Osteocyte (in vitro differentiated cells): ENCODE measurements around the gene ANKS1B. TPM values are rescaled to one million over a fixed set of nuclear protein-coding genes. Genes with fewer than 3 reads are reported as not detected.

Experiments used
- DNase-seq: peaks from one replicate; pipeline ENCODE4 v3.0.0; 2021; ENCODE audit warnings: mixed read lengths; ENCODE audit not compliant: unreplicated experiment; ENCODE audit errors: extremely low spot score
- H3K27ac Mint-ChIP-seq: one replicate; pipeline ENCODE4 v1.8.0; 2021; ENCODE audit warnings: mild to moderate bottlenecking, mixed read lengths; ENCODE audit not compliant: unreplicated experiment
- H3K27me3 Mint-ChIP-seq: one replicate; pipeline ENCODE4 v1.8.0; 2021; ENCODE audit warnings: mixed read lengths; ENCODE audit not compliant: unreplicated experiment
- H3K36me3 Mint-ChIP-seq: one replicate; pipeline ENCODE4 v1.8.0; 2021; ENCODE audit warnings: mixed read lengths; ENCODE audit not compliant: unreplicated experiment
- H3K4me1 Mint-ChIP-seq: one replicate; pipeline ENCODE4 v1.8.0; 2021; ENCODE audit warnings: mixed read lengths; ENCODE audit not compliant: unreplicated experiment
- H3K4me3 Mint-ChIP-seq: one replicate; pipeline ENCODE4 v1.8.0; 2021; ENCODE audit warnings: mild to moderate bottlenecking, moderate library complexity, mixed read lengths; ENCODE audit not compliant: unreplicated experiment
- H3K9me3 Mint-ChIP-seq: one replicate; pipeline ENCODE4 v1.8.0; 2021; ENCODE audit warnings: mixed read lengths; ENCODE audit not compliant: unreplicated experiment
- CTCF ChIP-seq: fragments of 200-600 bp; sonication (generic); IDR thresholded peaks from 2 replicates; pipeline ENCODE4 v1.5.0; 2021; ENCODE audit warnings: antibody characterized with exemption, mild to moderate bottlenecking, moderate library complexity
- total RNA-seq: library from RNA; stranded (reverse); gene quantifications from 2 replicates; pipeline ENCODE4 v1.2.1, GENCODE V29; 2021

Gene ANKS1B
- total RNA-seq, 1 donor from 2014 or later, result 0.70 TPM

DNA sequence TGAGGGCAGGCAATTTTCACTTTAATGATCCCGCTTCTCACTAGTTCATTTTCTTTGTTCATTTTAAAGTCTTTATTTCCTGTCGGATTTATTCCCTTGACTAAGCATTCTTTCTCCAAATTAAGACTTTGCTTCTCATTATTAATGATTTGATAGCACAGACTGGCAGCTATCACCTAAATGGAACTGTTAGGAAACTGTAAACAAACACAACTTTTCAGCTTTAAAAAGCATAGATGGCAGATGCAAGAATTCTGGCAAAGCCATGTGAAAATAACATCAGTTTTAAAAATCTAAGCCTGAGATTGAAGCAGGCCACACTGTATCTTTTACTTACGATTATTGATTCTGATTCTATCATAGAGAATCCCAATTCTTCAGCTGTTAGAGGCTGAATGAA, 225.7 kb downstream of the ANKS1B start:
- no peak overlapping the region for H3K27ac Mint-ChIP-seq
- DNase-seq, result no peak
- no peak overlapping the region for H3K4me3 Mint-ChIP-seq
- peaks cover 6% of the 10 kb centered on the region for H3K27me3 Mint-ChIP-seq
- no peaks in the 10 kb centered on the region for H3K4me1 Mint-ChIP-seq
- TF ChIP-seq CTCF, result no peak
- no peaks in the 10 kb centered on the region for H3K9me3 Mint-ChIP-seq
- H3K36me3 Mint-ChIP-seq, result no peaks in the 10 kb centered on the region

- Mint-ChIP-seq H3K36me3 (no peaks in the 10 kb centered on the region), H3K4me1 (no peaks in the 10 kb centered on the region), H3K27ac (no peak overlapping the region), H3K27me3 (no peaks in the 10 kb centered on the region), H3K9me3 (no peaks in the 10 kb centered on the region), H3K4me3 (no peak overlapping the region)
- TF ChIP-seq CTCF, result no peak
- no peak for DNase-seq
Observed at GRCh38 chr12:99752740-99753139, 232.0 kb downstream of the ANKS1B start.

DNA sequence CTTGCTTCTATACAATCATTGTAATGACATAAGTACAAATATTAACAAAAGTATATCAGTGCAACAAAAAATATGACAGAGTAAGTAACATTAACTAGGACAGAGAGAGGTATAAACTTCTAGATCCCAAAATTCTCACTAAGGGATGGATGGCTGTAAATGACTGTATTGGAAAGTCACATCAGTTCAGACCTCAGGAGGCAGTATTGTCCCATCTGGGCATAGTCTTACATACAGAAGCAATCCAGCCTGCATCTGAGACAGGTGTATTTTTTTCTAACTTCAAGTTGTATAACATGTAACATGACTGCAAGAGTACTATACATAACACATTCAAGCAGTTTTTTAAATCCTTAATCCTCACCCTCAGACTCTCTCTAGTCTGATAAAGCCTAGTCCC, 238.2 kb downstream of the ANKS1B start:
- H3K36me3 Mint-ChIP-seq, result no peaks in the 10 kb centered on the region
- no peak overlapping the region for H3K4me3 Mint-ChIP-seq
- no peaks in the 10 kb centered on the region for H3K27me3 Mint-ChIP-seq
- no peak for TF ChIP-seq CTCF
- DNase-seq, result no peak
- no peak overlapping the region for H3K27ac Mint-ChIP-seq
- no peaks in the 10 kb centered on the region for H3K4me1 Mint-ChIP-seq
- H3K9me3 Mint-ChIP-seq, result no peaks in the 10 kb centered on the region

DNA sequence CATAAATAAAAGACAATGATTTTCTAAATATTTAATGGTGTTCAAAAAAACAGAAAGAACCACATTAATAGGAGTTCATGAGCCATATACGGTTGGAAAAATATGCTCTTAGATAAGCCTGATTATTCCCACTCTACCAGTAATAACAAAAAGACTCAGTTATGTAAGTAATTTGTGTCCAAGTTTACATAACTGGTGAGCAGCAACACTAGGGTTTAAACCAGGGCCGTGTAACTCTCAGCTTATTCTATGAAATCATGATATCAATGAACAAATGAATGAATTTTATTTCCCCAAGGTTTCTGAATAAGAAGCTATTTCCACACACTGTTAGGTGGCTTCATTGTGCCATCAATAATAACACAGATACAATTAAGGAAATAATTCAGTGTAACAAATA, 238.8 kb downstream of the ANKS1B start:
- no peaks in the 10 kb centered on the region for H3K36me3 Mint-ChIP-seq
- H3K4me1 Mint-ChIP-seq, result no peaks in the 10 kb centered on the region
- DNase-seq, result no peak
- no peak overlapping the region for H3K4me3 Mint-ChIP-seq
- H3K27me3 Mint-ChIP-seq, result no peaks in the 10 kb centered on the region
- H3K27ac Mint-ChIP-seq, result no peak overlapping the region
- no peaks in the 10 kb centered on the region for H3K9me3 Mint-ChIP-seq
- no peak for TF ChIP-seq CTCF

DNA sequence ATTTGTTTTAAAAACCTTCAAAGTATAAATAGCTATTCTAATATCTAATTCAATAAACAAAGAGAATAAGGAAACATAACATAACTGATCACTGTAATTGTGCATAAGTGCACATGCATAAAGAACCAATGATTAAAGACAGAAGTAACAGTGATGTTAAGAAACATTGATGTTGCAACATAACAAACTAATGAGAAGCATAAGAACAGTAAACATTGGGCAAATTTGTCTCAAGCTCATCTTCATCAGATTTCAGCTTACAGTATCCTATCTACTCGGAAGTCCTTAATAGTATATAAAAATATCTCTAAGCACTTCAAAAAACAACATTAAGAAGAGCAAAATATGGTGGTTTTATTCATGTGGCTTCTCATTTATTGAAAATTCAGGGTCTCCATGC, 239.6 kb downstream of the ANKS1B start:
- Mint-ChIP-seq H3K27me3 (no peaks in the 10 kb centered on the region), H3K4me3 (no peak overlapping the region), H3K9me3 (no peaks in the 10 kb centered on the region), H3K27ac (no peak overlapping the region), H3K36me3 (no peaks in the 10 kb centered on the region), H3K4me1 (no peaks in the 10 kb centered on the region)
- no peak for TF ChIP-seq CTCF
- no peak for DNase-seq
